NCI-H2196 (cell line): Measurements from ENCODE around the gene SSMEM1.
"Not testable (repeated sequence)": the region's sequence is repeated elsewhere in the genome, so short reads cannot be mapped to it uniquely, and the experiment has no call there.

Experiments
- DNase-seq: peaks from one replicate; lab custom pipeline; 2025; ENCODE audit not compliant: unreplicated experiment; lab: John Stamatoyannopoulos, UW

The SSMEM1 gene

DNA sequence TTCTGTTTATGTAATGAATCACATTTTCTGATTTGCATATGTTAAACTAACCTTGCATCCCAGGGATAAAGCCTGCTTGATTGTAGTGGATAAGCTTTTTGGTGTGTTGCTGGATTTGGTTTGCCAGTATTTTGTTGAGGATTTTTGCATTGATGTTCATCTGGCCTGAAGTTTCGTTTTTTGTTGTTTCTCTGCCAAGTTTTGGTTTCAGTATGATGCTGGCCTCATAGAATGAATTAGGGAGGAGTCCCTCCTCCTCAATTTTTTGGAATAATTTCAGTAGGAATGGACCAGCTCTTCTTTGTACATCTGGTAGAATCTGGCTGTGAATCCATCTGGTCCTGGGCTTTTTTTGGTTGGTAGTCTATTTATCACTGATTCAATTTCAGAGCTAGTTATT, 35.8 kb downstream of the SSMEM1 start:
- DNase-seq = not testable (repeated sequence)

DNA sequence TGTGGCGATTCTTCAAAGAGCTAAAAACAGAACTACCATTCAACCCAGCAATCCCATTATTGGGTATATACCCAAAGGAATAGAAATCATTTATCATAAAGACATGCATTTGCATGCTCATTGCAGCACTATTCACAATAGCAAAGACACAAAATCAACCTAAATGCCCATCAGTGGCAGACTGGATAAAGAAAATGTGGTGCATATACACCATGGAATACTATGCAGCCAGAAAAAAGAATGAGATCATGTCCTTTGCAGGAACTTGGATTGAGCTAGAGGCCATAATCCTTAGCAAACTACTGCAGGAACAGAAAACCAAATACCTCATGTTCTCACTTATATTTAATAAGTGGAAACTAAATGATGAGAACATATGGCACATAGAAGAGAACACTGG, 38.8 kb downstream of the SSMEM1 start:
- not testable (repeated sequence) for DNase-seq

DNA sequence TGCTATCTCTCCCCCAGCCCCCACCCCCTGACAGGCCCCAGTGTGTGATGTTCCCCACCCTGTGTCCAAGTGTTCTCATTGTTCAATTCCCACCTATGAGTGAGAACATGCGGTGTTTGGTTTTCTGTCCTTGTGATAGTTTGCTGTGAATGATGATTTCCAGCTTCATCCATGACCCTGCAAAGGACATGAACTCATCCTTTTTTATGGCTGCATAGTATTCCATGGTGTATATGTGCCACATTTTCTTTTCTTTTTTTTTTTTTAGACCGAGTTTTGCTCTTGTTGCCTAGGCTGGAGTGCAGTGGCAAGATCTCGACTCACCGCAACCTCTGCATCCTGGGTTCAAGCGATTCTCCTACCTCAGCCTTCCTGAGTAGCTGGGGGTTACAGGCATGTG, 41.2 kb downstream of the SSMEM1 start:
- DNase-seq = not testable (repeated sequence)

DNA sequence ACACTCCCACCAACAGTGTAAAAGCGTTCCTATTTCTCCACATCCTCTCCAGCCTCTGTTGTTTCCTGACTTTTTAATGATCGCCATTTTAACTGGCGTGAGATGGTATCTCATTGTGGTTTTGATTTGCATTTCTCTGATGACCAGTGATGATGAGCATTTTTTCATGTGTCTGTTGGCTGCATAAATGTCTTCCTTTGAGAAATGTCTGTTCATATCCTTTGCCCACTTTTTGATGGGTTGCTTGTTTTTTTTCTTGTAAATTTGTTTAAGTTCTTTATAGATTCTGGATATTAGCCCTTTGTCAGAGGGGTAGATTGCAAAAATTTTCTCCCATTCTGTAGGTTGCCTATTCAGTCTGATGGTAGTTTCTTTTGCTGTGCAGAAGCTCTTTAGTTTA, 42.0 kb downstream of the SSMEM1 start:
- not testable (repeated sequence) for DNase-seq

DNA sequence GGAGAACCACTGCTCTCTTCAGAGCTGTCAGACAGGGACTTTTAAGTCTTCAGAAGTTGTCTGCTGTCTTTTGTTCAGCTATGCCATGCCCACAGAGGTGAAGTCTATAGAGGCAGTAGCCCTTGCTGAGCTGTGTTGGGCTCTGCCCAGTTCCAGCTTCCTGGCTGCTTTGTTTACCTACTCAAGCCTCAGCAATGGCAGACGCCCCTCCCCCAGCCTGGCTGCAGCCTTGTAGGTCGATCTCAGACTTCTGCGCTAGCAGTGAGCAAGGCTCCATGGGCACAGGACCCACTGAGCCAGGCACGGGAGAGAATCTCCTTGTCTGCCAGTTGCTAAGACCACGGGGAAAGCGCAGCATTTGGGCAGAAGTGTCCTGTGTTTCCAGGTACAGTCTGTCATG, 46.9 kb downstream of the SSMEM1 start:
- DNase-seq = no peak

DNA sequence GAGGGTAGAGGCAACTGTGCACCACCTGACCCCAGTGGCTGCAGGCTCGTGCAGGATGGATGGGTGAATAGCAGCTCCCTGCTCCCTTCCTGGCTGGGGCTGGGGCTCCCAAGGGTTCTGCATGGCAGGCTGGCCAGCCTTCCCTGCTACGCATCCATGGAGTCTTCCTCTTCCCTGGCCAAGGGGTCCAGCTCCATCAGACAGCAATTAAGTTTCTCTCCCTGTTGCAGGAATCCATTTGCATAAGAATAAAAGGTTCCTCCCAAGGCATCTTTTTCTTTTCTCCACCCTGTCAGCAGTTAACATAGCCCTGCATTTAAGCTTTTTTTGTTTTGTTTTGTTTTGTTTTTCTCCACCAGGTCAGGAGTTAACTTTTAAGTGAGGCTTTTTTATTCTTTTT, 49.0 kb downstream of the SSMEM1 start:
- DNase-seq = no peak

DNA sequence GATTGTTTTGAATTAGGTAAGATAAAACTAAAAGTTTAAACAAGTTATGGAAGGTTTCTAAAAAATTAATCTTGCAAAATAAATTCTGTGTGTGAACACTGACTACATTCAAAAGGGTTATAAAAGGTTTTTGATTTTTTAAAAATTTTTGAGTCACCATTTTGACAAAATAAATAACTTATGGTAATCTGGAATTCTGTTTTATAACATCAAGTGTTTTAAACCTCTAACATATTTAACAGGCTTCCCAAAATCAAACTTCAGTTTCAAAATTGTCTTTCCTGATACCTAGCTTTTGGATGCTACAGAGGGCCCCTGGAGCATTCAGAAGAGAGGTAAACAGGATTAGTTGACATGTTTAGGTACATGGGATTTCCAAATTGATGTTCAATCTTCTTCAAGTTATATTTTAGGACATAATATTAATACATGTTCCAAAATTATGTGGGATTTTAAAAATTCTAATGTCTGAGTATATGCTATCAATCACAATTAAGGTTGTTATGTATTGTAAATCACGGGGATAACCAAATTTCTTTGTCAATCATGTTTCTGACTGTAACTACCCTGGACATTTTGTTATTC, 50.9 kb downstream of the SSMEM1 start:
- DNase-seq = no peak

DNA sequence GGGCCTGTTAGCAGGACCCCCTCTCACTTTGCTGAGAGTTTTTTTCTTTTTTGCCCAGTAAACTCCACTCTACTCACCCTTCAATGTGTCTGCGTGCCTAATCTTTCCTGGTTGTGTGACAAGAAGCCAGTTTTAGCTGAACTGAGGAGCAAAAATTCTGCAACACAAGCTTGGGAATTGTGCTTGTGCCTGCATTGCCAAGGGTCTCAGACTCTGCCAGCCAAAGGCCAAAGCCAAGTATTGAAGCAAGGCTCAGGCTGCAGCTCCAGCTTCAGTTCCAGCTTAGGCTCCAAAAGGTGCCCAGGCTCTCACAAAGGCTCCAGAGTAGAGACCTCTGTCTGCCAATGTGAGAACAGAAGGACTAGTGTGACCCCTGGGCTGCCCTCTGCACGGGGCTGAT, 54.8 kb downstream of the SSMEM1 start:
- DNase-seq = no peak

DNA sequence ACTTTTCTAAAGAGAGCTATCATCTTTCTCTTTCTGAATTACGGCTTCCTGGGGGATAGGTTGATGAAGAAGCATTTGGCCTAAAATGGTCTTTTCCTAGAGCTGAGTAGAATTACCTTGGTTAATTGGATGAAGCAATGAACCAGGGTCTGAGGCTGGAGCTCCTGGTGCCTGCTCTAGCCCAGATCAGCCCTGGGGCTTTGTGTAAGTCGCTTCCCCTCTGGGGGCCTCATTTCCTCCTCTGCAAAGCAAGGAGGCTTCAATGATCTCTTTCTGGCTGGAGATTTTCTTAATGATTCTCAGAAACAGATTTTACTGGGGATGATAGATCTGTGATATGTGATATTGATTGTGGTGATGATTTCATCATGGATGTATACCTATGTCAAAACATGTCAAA, 55.5 kb downstream of the SSMEM1 start:
- no peak for DNase-seq
